ENCODE data around the gene TCP1. TPM values are rescaled to one million over a fixed set of nuclear protein-coding genes. Genes with fewer than 3 reads are reported as not detected.
"Not testable (repeated sequence)": the region's sequence is repeated elsewhere in the genome, so short reads cannot be mapped to it uniquely, and the experiment has no call there.

Gene TCP1
- total and polyA plus RNA-seq, 4 donors, result 80.0 to 206 (median 119) TPM

GRCh38 chr6:159829526-159829925 is 40.1 kb upstream of the TCP1 start:
- DNase-seq (peak in 1 of 3 donors; percentile 22), ATAC-seq (ENCODE audit: insufficient read depth, low FRiP score) (no peak)
- 15 to 46% methylated on average over 4 of the region's 4 CpGs for WGBS, 2 donors
- Histone ChIP-seq H3K4me3 (no peak overlapping the region), H3K36me3 (ENCODE audit: control insufficient read depth in 4 of 4, insufficient read depth in 4 of 4, low read length in 4 of 4) (no peaks in the 10 kb centered on the region), H3K27ac (ENCODE audit: low read depth in 1 of 2, low read length in 1 of 2) (no peak overlapping the region), H3K27me3 (ENCODE audit: control insufficient read depth in 3 of 3, insufficient read depth in 3 of 3, low read length in 2 of 3) (no peaks in the 10 kb centered on the region), H3K9me3 (ENCODE audit: control insufficient read depth in 4 of 4, insufficient read depth in 3 of 4, low read length in 3 of 4) (no peaks in the 10 kb centered on the region), H3K4me1 (ENCODE audit: control insufficient read depth in 5 of 5, insufficient read depth in 5 of 5, low read length in 5 of 5) (peaks cover 0 to 1% (median 0%) of the 10 kb centered on the region in 5 donors), H3K9ac (ENCODE audit: insufficient read depth in 1 of 2, low read length in 2 of 2) (no peak overlapping the region)
- TF ChIP-seq CTCF (IDR thresholded peaks at IDR 0.05; ENCODE audit: control extremely low read depth, extremely low read depth), result no peak

- no peak overlapping the region for H3K27ac ChIP-seq (ENCODE audit: low read depth in 1 of 2, low read length in 1 of 2)
- H3K27me3 ChIP-seq (ENCODE audit: control insufficient read depth in 3 of 3, insufficient read depth in 3 of 3, low read length in 2 of 3), result no peaks in the 10 kb centered on the region
- no peak for TF ChIP-seq CTCF (IDR thresholded peaks at IDR 0.05; ENCODE audit: control extremely low read depth, extremely low read depth)
- H3K9me3 ChIP-seq (ENCODE audit: control insufficient read depth in 4 of 4, insufficient read depth in 3 of 4, low read length in 3 of 4), result no peaks in the 10 kb centered on the region
- peak in 2 of 3 donors; percentile 16 to 20 for DNase-seq
- H3K36me3 ChIP-seq (ENCODE audit: control insufficient read depth in 4 of 4, insufficient read depth in 4 of 4, low read length in 4 of 4), result no peaks in the 10 kb centered on the region
- no peak for ATAC-seq (ENCODE audit: insufficient read depth, low FRiP score)
- 55 to 70% methylated on average over 7 of the region's 7 CpGs for WGBS, 2 donors
- H3K4me1 ChIP-seq (ENCODE audit: control insufficient read depth in 5 of 5, insufficient read depth in 5 of 5, low read length in 5 of 5), result peaks cover 0 to 1% (median 0%) of the 10 kb centered on the region in 5 donors
- H3K9ac ChIP-seq (ENCODE audit: insufficient read depth in 1 of 2, low read length in 2 of 2), result no peak overlapping the region
- no peak overlapping the region for H3K4me3 ChIP-seq
Measured at GRCh38 chr6:159828074-159828473, 38.7 kb upstream of the TCP1 start.

GRCh38 chr6:159826968-159827647 is 37.7 kb upstream of the TCP1 start:
- Histone ChIP-seq H3K27ac (ENCODE audit: low read depth in 1 of 2, low read length in 1 of 2) (no peak overlapping the region), H3K4me3 (no peak overlapping the region), H3K9ac (ENCODE audit: insufficient read depth in 1 of 2, low read length in 2 of 2) (no peak overlapping the region), H3K36me3 (ENCODE audit: control insufficient read depth in 4 of 4, insufficient read depth in 4 of 4, low read length in 4 of 4) (no peaks in the 10 kb centered on the region), H3K9me3 (ENCODE audit: control insufficient read depth in 4 of 4, insufficient read depth in 3 of 4, low read length in 3 of 4) (no peaks in the 10 kb centered on the region), H3K27me3 (ENCODE audit: control insufficient read depth in 3 of 3, insufficient read depth in 3 of 3, low read length in 2 of 3) (no peaks in the 10 kb centered on the region), H3K4me1 (ENCODE audit: control insufficient read depth in 5 of 5, insufficient read depth in 5 of 5, low read length in 5 of 5) (peaks cover 0 to 1% (median 0%) of the 10 kb centered on the region in 5 donors)
- ATAC-seq (ENCODE audit: insufficient read depth, low FRiP score), result no peak
- WGBS, 2 donors, result 87 to 91% methylated on average over 16 of the region's 16 CpGs
- TF ChIP-seq CTCF (IDR thresholded peaks at IDR 0.05; ENCODE audit: control extremely low read depth, extremely low read depth), result no peak
- no peak for DNase-seq

- H3K4me3 ChIP-seq, result no peak overlapping the region
- H3K9ac ChIP-seq (ENCODE audit: insufficient read depth in 1 of 2, low read length in 2 of 2), result no peak overlapping the region
- no peak overlapping the region for H3K27ac ChIP-seq (ENCODE audit: low read depth in 1 of 2, low read length in 1 of 2)
- TF ChIP-seq CTCF (IDR thresholded peaks at IDR 0.05; ENCODE audit: control extremely low read depth, extremely low read depth), result no peak
- H3K9me3 ChIP-seq (ENCODE audit: control insufficient read depth in 4 of 4, insufficient read depth in 3 of 4, low read length in 3 of 4), result no peaks in the 10 kb centered on the region
- WGBS, 2 donors, result 95 to 96% methylated on average over 13 of the region's 13 CpGs
- H3K36me3 ChIP-seq (ENCODE audit: control insufficient read depth in 4 of 4, insufficient read depth in 4 of 4, low read length in 4 of 4), result no peaks in the 10 kb centered on the region
- DNase-seq, result no peak
- H3K4me1 ChIP-seq (ENCODE audit: control insufficient read depth in 5 of 5, insufficient read depth in 5 of 5, low read length in 5 of 5), result no peaks in the 10 kb centered on the region
- no peaks in the 10 kb centered on the region for H3K27me3 ChIP-seq (ENCODE audit: control insufficient read depth in 3 of 3, insufficient read depth in 3 of 3, low read length in 2 of 3)
- ATAC-seq (ENCODE audit: insufficient read depth, low FRiP score), result no peak
Measured at GRCh38 chr6:159826004-159826403, 36.6 kb upstream of the TCP1 start.

GRCh38 chr6:159824690-159825089 is 35.3 kb upstream of the TCP1 start:
- H3K36me3 ChIP-seq (ENCODE audit: control insufficient read depth in 4 of 4, insufficient read depth in 4 of 4, low read length in 4 of 4); ATAC-seq (ENCODE audit: insufficient read depth, low FRiP score); H3K27me3 ChIP-seq (ENCODE audit: control insufficient read depth in 3 of 3, insufficient read depth in 3 of 3, low read length in 2 of 3); H3K9ac ChIP-seq (ENCODE audit: insufficient read depth in 1 of 2, low read length in 2 of 2); H3K4me3 ChIP-seq; DNase-seq; H3K9me3 ChIP-seq (ENCODE audit: control insufficient read depth in 4 of 4, insufficient read depth in 3 of 4, low read length in 3 of 4); H3K4me1 ChIP-seq (ENCODE audit: control insufficient read depth in 5 of 5, insufficient read depth in 5 of 5, low read length in 5 of 5); H3K27ac ChIP-seq (ENCODE audit: low read depth in 1 of 2, low read length in 1 of 2): not testable (repeated sequence)
- WGBS, 2 donors, result 95 to 96% methylated on average over 9 of the region's 9 CpGs
